ENCODE data around the gene DHRS1.

The DHRS1 gene

GRCh38 chr14:24269368-24269767 is 30.2 kb downstream of the DHRS1 start:
- no peak for TF ChIP-seq CTCF (IDR thresholded peaks at IDR 0.05; ENCODE audit: borderline replicate concordance, insufficient read depth, low read depth, low read length)
- no peak overlapping the region for H3K4me3 ChIP-seq (ENCODE audit: low read depth, low read length)

- H3K4me3 ChIP-seq (ENCODE audit: low read depth, low read length), result no peak overlapping the region
- TF ChIP-seq CTCF (IDR thresholded peaks at IDR 0.05; ENCODE audit: borderline replicate concordance, insufficient read depth, low read depth, low read length), result no peak
These were observed 31.4 kb downstream of the DHRS1 start for GRCh38 chr14:24268225-24268624.

- TF ChIP-seq CTCF (IDR thresholded peaks at IDR 0.05; ENCODE audit: borderline replicate concordance, insufficient read depth, low read depth, low read length), result no peak
These were observed 32.1 kb downstream of the DHRS1 start for GRCh38 chr14:24267516-24267915.

GRCh38 chr14:24266344-24267244 is 33.0 kb downstream of the DHRS1 start:
- H3K4me3 ChIP-seq (ENCODE audit: low read depth, low read length), result no peak overlapping the region
- TF ChIP-seq CTCF (IDR thresholded peaks at IDR 0.05; ENCODE audit: borderline replicate concordance, insufficient read depth, low read depth, low read length), result no peak

More at GRCh38 chr14:24267516-24267915, 32.1 kb downstream of the DHRS1 start:
- H3K4me3 ChIP-seq (ENCODE audit: low read depth, low read length), result no peak overlapping the region

- no peak for TF ChIP-seq CTCF (IDR thresholded peaks at IDR 0.05; ENCODE audit: borderline replicate concordance, insufficient read depth, low read depth, low read length)
These were observed 35.3 kb downstream of the DHRS1 start for GRCh38 chr14:24264298-24264697.

GRCh38 chr14:24263848-24264247 is 35.7 kb downstream of the DHRS1 start:
- no peak overlapping the region for H3K4me3 ChIP-seq (ENCODE audit: low read depth, low read length)
- no peak for TF ChIP-seq CTCF (IDR thresholded peaks at IDR 0.05; ENCODE audit: borderline replicate concordance, insufficient read depth, low read depth, low read length)

More at GRCh38 chr14:24264298-24264697, 35.3 kb downstream of the DHRS1 start:
- H3K4me3 ChIP-seq (ENCODE audit: low read depth, low read length), result no peak overlapping the region

Data from GM12875 (cell line).